Ishikawa (cell line): ENCODE measurements around the gene TAB3.

Experiments used
- CEBPB ChIP-seq: IDR thresholded peaks from 2 replicates; pipeline ENCODE4 v1.6.1; 2012
- CREB1 ChIP-seq: IDR thresholded peaks from 2 replicates; pipeline ENCODE4 v1.6.1; 2012; ENCODE audit warnings: low read depth
- EP300 ChIP-seq: IDR thresholded peaks from 2 replicates; pipeline ENCODE4 v1.6.1; 2012; ENCODE audit warnings: borderline replicate concordance
- RAD21 ChIP-seq: IDR thresholded peaks from 2 replicates; pipeline ENCODE4 v1.6.1; 2012; ENCODE audit warnings: low read depth
- TAF1 ChIP-seq: IDR thresholded peaks from 2 replicates; pipeline ENCODE4 v1.6.1; 2012; ENCODE audit warnings: low read depth, mild to moderate bottlenecking
- TEAD4 ChIP-seq: IDR thresholded peaks from 2 replicates; pipeline ENCODE4 v1.6.1; 2012
- USF1 ChIP-seq: IDR thresholded peaks from 2 replicates; pipeline ENCODE4 v1.6.1; 2012
- YY1 ChIP-seq: IDR thresholded peaks from 2 replicates; pipeline ENCODE4 v1.6.1; 2012; ENCODE audit warnings: low read depth
- ZBTB7A ChIP-seq: IDR thresholded peaks from 2 replicates; pipeline ENCODE4 v1.6.1; 2012; ENCODE audit warnings: low read depth
- TF ChIP-seq, protein P1 (sequence below): IDR thresholded peaks from 2 replicates; pipeline ENCODE4 v1.6.1; 2012; ENCODE audit warnings: low read depth, mild to moderate bottlenecking
- TF ChIP-seq, protein P2 (sequence below): IDR thresholded peaks from 2 replicates; pipeline ENCODE4 v1.6.1; 2012

- TF ChIP-seq EP300, result no peak
- TF ChIP-seq YY1, result no peak
- no peak for TF ChIP-seq RAD21
- no peak for TF ChIP-seq TAF1
- TF ChIP-seq, protein P1, sequence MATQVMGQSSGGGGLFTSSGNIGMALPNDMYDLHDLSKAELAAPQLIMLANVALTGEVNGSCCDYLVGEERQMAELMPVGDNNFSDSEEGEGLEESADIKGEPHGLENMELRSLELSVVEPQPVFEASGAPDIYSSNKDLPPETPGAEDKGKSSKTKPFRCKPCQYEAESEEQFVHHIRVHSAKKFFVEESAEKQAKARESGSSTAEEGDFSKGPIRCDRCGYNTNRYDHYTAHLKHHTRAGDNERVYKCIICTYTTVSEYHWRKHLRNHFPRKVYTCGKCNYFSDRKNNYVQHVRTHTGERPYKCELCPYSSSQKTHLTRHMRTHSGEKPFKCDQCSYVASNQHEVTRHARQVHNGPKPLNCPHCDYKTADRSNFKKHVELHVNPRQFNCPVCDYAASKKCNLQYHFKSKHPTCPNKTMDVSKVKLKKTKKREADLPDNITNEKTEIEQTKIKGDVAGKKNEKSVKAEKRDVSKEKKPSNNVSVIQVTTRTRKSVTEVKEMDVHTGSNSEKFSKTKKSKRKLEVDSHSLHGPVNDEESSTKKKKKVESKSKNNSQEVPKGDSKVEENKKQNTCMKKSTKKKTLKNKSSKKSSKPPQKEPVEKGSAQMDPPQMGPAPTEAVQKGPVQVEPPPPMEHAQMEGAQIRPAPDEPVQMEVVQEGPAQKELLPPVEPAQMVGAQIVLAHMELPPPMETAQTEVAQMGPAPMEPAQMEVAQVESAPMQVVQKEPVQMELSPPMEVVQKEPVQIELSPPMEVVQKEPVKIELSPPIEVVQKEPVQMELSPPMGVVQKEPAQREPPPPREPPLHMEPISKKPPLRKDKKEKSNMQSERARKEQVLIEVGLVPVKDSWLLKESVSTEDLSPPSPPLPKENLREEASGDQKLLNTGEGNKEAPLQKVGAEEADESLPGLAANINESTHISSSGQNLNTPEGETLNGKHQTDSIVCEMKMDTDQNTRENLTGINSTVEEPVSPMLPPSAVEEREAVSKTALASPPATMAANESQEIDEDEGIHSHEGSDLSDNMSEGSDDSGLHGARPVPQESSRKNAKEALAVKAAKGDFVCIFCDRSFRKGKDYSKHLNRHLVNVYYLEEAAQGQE, result no peak
- TF ChIP-seq, protein P2, sequence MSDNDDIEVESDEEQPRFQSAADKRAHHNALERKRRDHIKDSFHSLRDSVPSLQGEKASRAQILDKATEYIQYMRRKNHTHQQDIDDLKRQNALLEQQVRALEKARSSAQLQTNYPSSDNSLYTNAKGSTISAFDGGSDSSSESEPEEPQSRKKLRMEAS, result no peak
- no peak for TF ChIP-seq ZBTB7A
- no peak for TF ChIP-seq CEBPB
- TF ChIP-seq USF1, result no peak
- TF ChIP-seq CREB1, result no peak
- TF ChIP-seq TEAD4, result no peak
These were observed 41.6 kb upstream of the TAB3 start for GRCh38 chrX:30930679-30931078.
